ENCODE measurements around the gene SMARCE1. TPM values are rescaled to one million over a fixed set of nuclear protein-coding genes. Genes with fewer than 3 reads are reported as not detected.

SMARCE1 gene
- total RNA-seq, 1 experiment from 2014 or later, result 137 TPM

GRCh38 chr17:40613467-40614154 is 34.0 kb downstream of the SMARCE1 start:
- Histone ChIP-seq H3K27me3 (replicated peaks) (no peaks in the 10 kb centered on the region), H3K4me1 (replicated peaks) (no peaks in the 10 kb centered on the region), H3K27ac (no peak overlapping the region), H3K36me3 (no peaks in the 10 kb centered on the region), H3K4me3 (no peak overlapping the region), H3K9me3 (replicated peaks) (no peaks in the 10 kb centered on the region)
- DNase-seq (ENCODE audit: low read depth in 1 of 2, low spot score in 2 of 2), result no peak

- DNase-seq (ENCODE audit: low read depth in 1 of 2, low spot score in 2 of 2), result no peak
- H3K9me3 ChIP-seq (replicated peaks), result no peaks in the 10 kb centered on the region
- H3K4me3 ChIP-seq, result no peak overlapping the region
- no peaks in the 10 kb centered on the region for H3K27me3 ChIP-seq (replicated peaks)
- H3K4me1 ChIP-seq (replicated peaks), result no peaks in the 10 kb centered on the region
- no peaks in the 10 kb centered on the region for H3K36me3 ChIP-seq
- no peak overlapping the region for H3K27ac ChIP-seq
These were observed 34.9 kb downstream of the SMARCE1 start for GRCh38 chr17:40612599-40613244.

GRCh38 chr17:40611840-40612474 is 35.7 kb downstream of the SMARCE1 start:
- Histone ChIP-seq H3K4me3 (no peak overlapping the region), H3K4me1 (replicated peaks) (no peaks in the 10 kb centered on the region), H3K27me3 (replicated peaks) (no peaks in the 10 kb centered on the region)

GRCh38 chr17:40610359-40610758 is 37.3 kb downstream of the SMARCE1 start:
- DNase-seq (ENCODE audit: low read depth in 1 of 2, low spot score in 2 of 2), result no peak
- Histone ChIP-seq H3K4me3 (no peak overlapping the region), H3K27me3 (replicated peaks) (no peaks in the 10 kb centered on the region), H3K4me1 (replicated peaks) (no peaks in the 10 kb centered on the region), H3K9me3 (replicated peaks) (no peaks in the 10 kb centered on the region), H3K27ac (no peak overlapping the region), H3K36me3 (no peaks in the 10 kb centered on the region)

More at GRCh38 chr17:40611840-40612474, 35.7 kb downstream of the SMARCE1 start:
- Histone ChIP-seq H3K9me3 (replicated peaks) (no peaks in the 10 kb centered on the region), H3K27ac (no peak overlapping the region), H3K36me3 (no peaks in the 10 kb centered on the region)
- DNase-seq (ENCODE audit: low read depth in 1 of 2, low spot score in 2 of 2), result no peak

- Histone ChIP-seq H3K4me3 (no peak overlapping the region), H3K9me3 (replicated peaks) (no peaks in the 10 kb centered on the region), H3K27me3 (replicated peaks) (no peaks in the 10 kb centered on the region), H3K36me3 (no peaks in the 10 kb centered on the region), H3K4me1 (replicated peaks) (no peaks in the 10 kb centered on the region), H3K27ac (no peak overlapping the region)
- no peak for DNase-seq (ENCODE audit: low read depth in 1 of 2, low spot score in 2 of 2)
These were observed 39.5 kb downstream of the SMARCE1 start for GRCh38 chr17:40608061-40608581.

GRCh38 chr17:40607641-40608040 is 40.0 kb downstream of the SMARCE1 start:
- H3K27ac ChIP-seq, result no peak overlapping the region
- DNase-seq (ENCODE audit: low read depth in 1 of 2, low spot score in 2 of 2), result no peak
- H3K9me3 ChIP-seq (replicated peaks), result no peaks in the 10 kb centered on the region
- no peaks in the 10 kb centered on the region for H3K36me3 ChIP-seq
- H3K4me1 ChIP-seq (replicated peaks), result no peaks in the 10 kb centered on the region
- H3K27me3 ChIP-seq (replicated peaks), result no peaks in the 10 kb centered on the region
- H3K4me3 ChIP-seq, result no peak overlapping the region

- H3K4me3 ChIP-seq, result no peak overlapping the region
- no peak for DNase-seq (ENCODE audit: low read depth in 1 of 2, low spot score in 2 of 2)
- no peaks in the 10 kb centered on the region for H3K4me1 ChIP-seq (replicated peaks)
- H3K27me3 ChIP-seq (replicated peaks), result no peaks in the 10 kb centered on the region
- H3K9me3 ChIP-seq (replicated peaks), result no peaks in the 10 kb centered on the region
- H3K36me3 ChIP-seq, result no peaks in the 10 kb centered on the region
- H3K27ac ChIP-seq, result no peak overlapping the region
These were observed 40.9 kb downstream of the SMARCE1 start for GRCh38 chr17:40606548-40607353.

- Histone ChIP-seq H3K4me3 (no peak overlapping the region), H3K36me3 (no peaks in the 10 kb centered on the region), H3K27me3 (replicated peaks) (no peaks in the 10 kb centered on the region), H3K27ac (no peak overlapping the region), H3K9me3 (replicated peaks) (no peaks in the 10 kb centered on the region), H3K4me1 (replicated peaks) (no peaks in the 10 kb centered on the region)
- DNase-seq (ENCODE audit: low read depth in 1 of 2, low spot score in 2 of 2), result no peak
These were observed 42.3 kb downstream of the SMARCE1 start for GRCh38 chr17:40605306-40605705.

GRCh38 chr17:40604327-40605080 is 43.1 kb downstream of the SMARCE1 start:
- Histone ChIP-seq H3K4me1 (replicated peaks) (no peaks in the 10 kb centered on the region), H3K9me3 (replicated peaks) (no peaks in the 10 kb centered on the region), H3K27ac (no peak overlapping the region), H3K36me3 (no peaks in the 10 kb centered on the region), H3K27me3 (replicated peaks) (no peaks in the 10 kb centered on the region), H3K4me3 (no peak overlapping the region)
- DNase-seq (ENCODE audit: low read depth in 1 of 2, low spot score in 2 of 2), result no peak

GRCh38 chr17:40602445-40603443 is 44.9 kb downstream of the SMARCE1 start:
- H3K4me3 ChIP-seq, result no peak overlapping the region
- no peaks in the 10 kb centered on the region for H3K9me3 ChIP-seq (replicated peaks)
- no peak for DNase-seq (ENCODE audit: low read depth in 1 of 2, low spot score in 2 of 2)
- H3K27ac ChIP-seq, result no peak overlapping the region
- no peaks in the 10 kb centered on the region for H3K4me1 ChIP-seq (replicated peaks)
- no peaks in the 10 kb centered on the region for H3K36me3 ChIP-seq
- no peaks in the 10 kb centered on the region for H3K27me3 ChIP-seq (replicated peaks)

- H3K9me3 ChIP-seq (replicated peaks), result no peaks in the 10 kb centered on the region
- H3K4me3 ChIP-seq, result no peak overlapping the region
These were observed 47.1 kb downstream of the SMARCE1 start for GRCh38 chr17:40600486-40601046.

GRCh38 chr17:40599468-40599763 is 48.2 kb downstream of the SMARCE1 start:
- Histone ChIP-seq H3K4me1 (replicated peaks) (no peaks in the 10 kb centered on the region), H3K27me3 (replicated peaks) (no peaks in the 10 kb centered on the region), H3K9me3 (replicated peaks) (no peaks in the 10 kb centered on the region), H3K36me3 (no peaks in the 10 kb centered on the region), H3K27ac (no peak overlapping the region), H3K4me3 (no peak overlapping the region)
- no peak for DNase-seq (ENCODE audit: low read depth in 1 of 2, low spot score in 2 of 2)

More at GRCh38 chr17:40600486-40601046, 47.1 kb downstream of the SMARCE1 start:
- no peaks in the 10 kb centered on the region for H3K4me1 ChIP-seq (replicated peaks)
- no peak for DNase-seq (ENCODE audit: low read depth in 1 of 2, low spot score in 2 of 2)
- no peaks in the 10 kb centered on the region for H3K36me3 ChIP-seq
- H3K27me3 ChIP-seq (replicated peaks), result no peaks in the 10 kb centered on the region
- H3K27ac ChIP-seq, result no peak overlapping the region
